ENCODE results near the gene KCNN3. TPM values are rescaled to one million over a fixed set of nuclear protein-coding genes. Genes with fewer than 3 reads are reported as not detected.
A peak's percentile ranks its signal among the peaks of the same experiment; 100 is the strongest.

The KCNN3 gene
- total RNA-seq, 1 donor from 2014 or later: 0.04 TPM

DNA sequence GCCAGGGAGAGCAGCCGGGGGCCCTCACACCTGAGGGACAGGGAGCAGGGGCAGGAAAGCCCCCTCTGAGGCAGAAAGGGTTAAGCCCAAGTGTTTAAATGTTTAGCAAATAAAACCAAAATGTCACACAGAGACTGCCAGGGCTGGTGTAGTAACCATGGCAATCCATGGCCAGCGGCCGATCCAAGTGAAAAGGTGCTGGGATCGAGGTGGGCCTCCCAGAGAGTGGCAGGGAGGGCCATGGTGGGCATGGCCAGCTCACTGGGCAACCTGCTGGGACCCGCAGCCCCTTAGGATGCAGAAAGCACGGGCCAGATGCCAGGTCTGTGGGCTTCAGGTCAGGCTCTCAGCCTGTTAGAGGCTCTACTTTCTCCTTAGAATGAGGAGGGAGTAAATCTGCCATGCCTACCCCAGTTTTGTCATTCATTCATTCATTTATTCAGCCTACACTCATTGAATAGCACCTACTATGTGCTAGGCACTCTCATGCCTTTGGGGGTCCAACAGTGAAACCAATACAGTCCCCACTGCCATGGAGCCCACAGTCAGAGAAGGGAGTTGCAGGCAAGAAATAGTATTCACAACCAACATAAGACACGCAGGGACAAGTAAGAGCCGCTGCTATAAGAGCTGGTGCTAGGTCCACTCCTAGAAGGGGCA is 56.1 kb downstream of the KCNN3 start:
- H3K36me3 ChIP-seq (ENCODE audit: control insufficient read depth, insufficient read depth, low read length): no peaks in the 10 kb centered on the region
- no peak overlapping the region for H3K4me3 ChIP-seq (ENCODE audit: low read depth, low read length)
- H3K27me3 ChIP-seq (ENCODE audit: control insufficient read depth, insufficient read depth, low read length): peaks cover 16% of the 10 kb centered on the region
- DNase-seq (ENCODE audit: low read depth): no peak
- TF ChIP-seq, protein P1, sequence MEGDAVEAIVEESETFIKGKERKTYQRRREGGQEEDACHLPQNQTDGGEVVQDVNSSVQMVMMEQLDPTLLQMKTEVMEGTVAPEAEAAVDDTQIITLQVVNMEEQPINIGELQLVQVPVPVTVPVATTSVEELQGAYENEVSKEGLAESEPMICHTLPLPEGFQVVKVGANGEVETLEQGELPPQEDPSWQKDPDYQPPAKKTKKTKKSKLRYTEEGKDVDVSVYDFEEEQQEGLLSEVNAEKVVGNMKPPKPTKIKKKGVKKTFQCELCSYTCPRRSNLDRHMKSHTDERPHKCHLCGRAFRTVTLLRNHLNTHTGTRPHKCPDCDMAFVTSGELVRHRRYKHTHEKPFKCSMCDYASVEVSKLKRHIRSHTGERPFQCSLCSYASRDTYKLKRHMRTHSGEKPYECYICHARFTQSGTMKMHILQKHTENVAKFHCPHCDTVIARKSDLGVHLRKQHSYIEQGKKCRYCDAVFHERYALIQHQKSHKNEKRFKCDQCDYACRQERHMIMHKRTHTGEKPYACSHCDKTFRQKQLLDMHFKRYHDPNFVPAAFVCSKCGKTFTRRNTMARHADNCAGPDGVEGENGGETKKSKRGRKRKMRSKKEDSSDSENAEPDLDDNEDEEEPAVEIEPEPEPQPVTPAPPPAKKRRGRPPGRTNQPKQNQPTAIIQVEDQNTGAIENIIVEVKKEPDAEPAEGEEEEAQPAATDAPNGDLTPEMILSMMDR (IDR thresholded peaks at IDR 0.05; ENCODE audit: insufficient read depth, low read length, poor library complexity, severe bottlenecking): no peak

- DNase-seq (ENCODE audit: low read depth): no peak
- TF ChIP-seq, protein P1 (IDR thresholded peaks at IDR 0.05; ENCODE audit: insufficient read depth, low read length, poor library complexity, severe bottlenecking): no peak
- Histone ChIP-seq H3K36me3 (ENCODE audit: control insufficient read depth, insufficient read depth, low read length) (no peaks in the 10 kb centered on the region), H3K4me3 (ENCODE audit: low read depth, low read length) (no peak overlapping the region), H3K27me3 (ENCODE audit: control insufficient read depth, insufficient read depth, low read length) (peaks cover 17% of the 10 kb centered on the region)
These were observed 56.7 kb downstream of the KCNN3 start for GRCh38 chr1:154813300-154813816.

GRCh38 chr1:154812877-154813276 is 57.2 kb downstream of the KCNN3 start:
- Histone ChIP-seq H3K36me3 (ENCODE audit: control insufficient read depth, insufficient read depth, low read length) (no peaks in the 10 kb centered on the region), H3K27me3 (ENCODE audit: control insufficient read depth, insufficient read depth, low read length) (peaks cover 22% of the 10 kb centered on the region), H3K4me3 (ENCODE audit: low read depth, low read length) (no peak overlapping the region)
- TF ChIP-seq, protein P1 (IDR thresholded peaks at IDR 0.05; ENCODE audit: insufficient read depth, low read length, poor library complexity, severe bottlenecking): no peak
- DNase-seq (ENCODE audit: low read depth): no peak

DNA sequence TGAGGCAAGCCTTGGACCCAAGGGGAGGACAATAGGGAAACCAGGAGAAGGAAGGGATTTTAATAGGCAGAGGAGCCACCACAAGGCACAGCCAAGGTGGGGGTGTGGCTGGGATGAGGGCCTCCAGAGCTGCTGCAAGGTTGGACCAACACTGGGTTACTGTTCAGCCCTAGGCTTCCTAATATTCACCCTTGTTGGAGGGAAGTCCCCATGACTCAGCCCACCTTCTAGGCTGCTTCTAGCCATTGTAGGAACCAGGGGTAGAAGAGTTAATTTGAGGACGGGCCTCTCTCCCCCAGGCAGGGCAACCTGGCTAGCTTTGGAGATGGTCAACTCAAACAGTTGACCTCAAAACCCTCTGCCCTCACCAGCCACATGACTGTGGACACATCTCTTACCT is 59.5 kb downstream of the KCNN3 start:
- TF ChIP-seq, protein P1 (IDR thresholded peaks at IDR 0.05; ENCODE audit: insufficient read depth, low read length, poor library complexity, severe bottlenecking): no peak
- H3K4me3 ChIP-seq (ENCODE audit: low read depth, low read length): no peak overlapping the region
- no peak for DNase-seq (ENCODE audit: low read depth)
- no peaks in the 10 kb centered on the region for H3K36me3 ChIP-seq (ENCODE audit: control insufficient read depth, insufficient read depth, low read length)
- peaks cover 31% of the 10 kb centered on the region for H3K27me3 ChIP-seq (ENCODE audit: control insufficient read depth, insufficient read depth, low read length)

- TF ChIP-seq, protein P1 (IDR thresholded peaks at IDR 0.05; ENCODE audit: insufficient read depth, low read length, poor library complexity, severe bottlenecking): no peak
- H3K4me3 ChIP-seq (ENCODE audit: low read depth, low read length): no peak overlapping the region
- H3K36me3 ChIP-seq (ENCODE audit: control insufficient read depth, insufficient read depth, low read length): no peaks in the 10 kb centered on the region
- H3K27me3 ChIP-seq (ENCODE audit: control insufficient read depth, insufficient read depth, low read length): peaks cover 32% of the 10 kb centered on the region
- DNase-seq (ENCODE audit: low read depth): peak; percentile 23
These were observed 60.4 kb downstream of the KCNN3 start for GRCh38 chr1:154809436-154810413.

Data from kidney epithelial cell (primary cell).